Astrocyte (in vitro differentiated cells and primary cell): Measurements from ENCODE around the gene TTC9B.

Experiments used
- CTCF ChIP-seq: IDR thresholded peaks from 2 replicates; pipeline ENCODE4 v1.5.1; 2011; ENCODE audit warnings: low read depth, mild to moderate bottlenecking, inconsistent platforms, low read length, moderate library complexity; ENCODE audit not compliant: insufficient read depth
- EZH2 ChIP-seq: IDR thresholded peaks from 2 replicates; pipeline ENCODE4 v1.6.1; 2012; ENCODE audit warnings: mild to moderate bottlenecking, low read length, inconsistent platforms; ENCODE audit not compliant: insufficient read depth

DNA sequence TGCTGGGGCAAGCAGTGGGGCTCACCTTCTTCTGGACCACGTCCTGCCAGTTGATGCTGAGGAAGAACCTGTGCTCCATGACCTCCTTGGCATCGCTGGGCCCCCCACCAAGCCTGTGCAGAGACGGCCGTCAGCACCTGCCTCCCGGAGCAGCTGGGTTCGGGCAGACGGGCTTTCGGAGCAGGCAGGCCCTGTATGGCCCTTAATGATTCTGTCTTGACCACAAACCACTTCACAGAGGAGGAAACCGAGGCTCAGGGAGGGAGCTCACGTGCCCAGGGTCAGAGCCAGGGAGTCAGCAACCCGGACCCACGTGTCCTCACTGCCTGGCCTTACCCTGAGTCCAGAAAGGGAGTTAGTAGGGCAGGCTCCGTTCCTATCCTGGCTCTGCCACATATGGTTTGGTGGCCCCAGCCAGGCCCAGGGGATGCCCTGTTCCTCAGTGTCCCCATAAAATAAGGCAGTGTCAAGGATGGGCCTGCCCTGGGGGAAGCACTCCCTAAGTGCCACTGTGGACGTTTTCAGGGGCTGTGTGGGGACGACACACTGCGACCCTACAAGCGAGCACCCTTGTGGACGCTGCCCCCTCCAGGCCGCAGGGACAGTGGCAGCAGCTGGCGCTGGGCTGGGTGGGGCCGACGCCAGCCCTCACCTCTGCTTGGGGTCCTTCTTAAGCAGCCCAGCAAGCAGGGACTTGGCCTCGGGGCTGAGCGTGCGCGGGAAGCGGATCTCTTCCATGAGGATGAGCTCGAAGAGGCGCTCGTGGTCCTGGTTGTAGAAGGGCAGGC, 17.2 kb upstream of the TTC9B start:
- TF ChIP-seq CTCF, result no peak
- TF ChIP-seq EZH2, result no peak
